Activated T-cell treated with anti-CD3 and anti-CD28 coated beads, Interleukin-2, amount 50 U/mL, for 4 hours (primary cell): ENCODE measurements around the gene RASA3. TPM values are rescaled to one million over a fixed set of nuclear protein-coding genes. Genes with fewer than 3 reads are reported as not detected.

Source experiments
- ATAC-seq, 2 donors: fragments of 200-7000 bp; cut with Tn5 transposase; one replicate each; pipeline ENCODE4 v1.10.0; 2021
- DNase-seq: peaks from one replicate; pipeline ENCODE4 v3.0.0-alpha.2; 2020
- H3K27me3 Mint-ChIP-seq: one replicate; pipeline ENCODE4 v1.8.0; 2021; ENCODE audit warnings: low read depth, mixed read lengths
- H3K36me3 Mint-ChIP-seq: one replicate; pipeline ENCODE4 v1.8.0; 2022; ENCODE audit warnings: mixed read lengths; ENCODE audit not compliant: insufficient read depth
- H3K4me1 Mint-ChIP-seq: one replicate; pipeline ENCODE4 v1.8.0; 2021; ENCODE audit warnings: low read depth, mixed read lengths
- H3K4me3 Mint-ChIP-seq: one replicate; pipeline ENCODE4 v1.8.0; 2021; ENCODE audit warnings: mild to moderate bottlenecking, moderate library complexity, mixed read lengths
- H3K9me3 Mint-ChIP-seq: one replicate; pipeline ENCODE4 v1.8.0; 2021; ENCODE audit warnings: mixed read lengths
- total RNA-seq, 3 donors: library from RNA; stranded (reverse); gene quantifications; one replicate each; pipeline ENCODE4 v1.2.1, GENCODE V29; 2021

RASA3 gene
- total RNA-seq, 3 donors from 2014 or later, result 23.7 to 28.7 (median 26.6) TPM

DNA sequence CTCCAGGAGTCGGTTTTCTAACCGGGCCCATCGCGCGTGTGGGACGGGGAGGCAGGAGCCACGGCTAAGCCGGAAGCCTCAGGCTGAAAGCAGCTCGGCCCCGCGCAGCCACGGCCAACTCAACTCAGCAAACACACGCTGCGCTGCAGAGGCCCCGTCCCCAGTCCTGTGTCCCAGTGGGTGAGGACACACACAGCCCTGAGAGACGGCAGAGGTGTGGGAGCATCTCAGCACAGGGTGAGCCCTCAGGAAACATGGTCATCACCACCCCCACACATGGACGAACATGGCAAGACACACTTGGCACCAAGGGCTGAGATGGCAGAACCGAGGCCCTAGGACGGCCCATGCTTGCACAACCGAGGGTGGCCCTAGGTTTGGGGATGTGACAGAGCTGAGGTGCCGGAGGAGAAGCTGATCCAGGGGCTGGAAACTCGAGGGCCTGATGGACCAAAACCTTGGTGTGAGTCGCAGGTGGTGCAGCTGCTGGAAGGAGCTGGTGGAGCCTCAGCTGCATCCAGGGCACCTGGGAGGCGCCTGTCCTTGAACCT, 129.6 kb downstream of the RASA3 start:
- H3K4me1 Mint-ChIP-seq, result peaks cover 1% of the 10 kb centered on the region
- no peaks in the 10 kb centered on the region for H3K9me3 Mint-ChIP-seq
- ATAC-seq, result no peak
- no peaks in the 10 kb centered on the region for H3K27me3 Mint-ChIP-seq
- DNase-seq, result no peak
- peaks cover 20% of the 10 kb centered on the region for H3K36me3 Mint-ChIP-seq
- H3K4me3 Mint-ChIP-seq, result no peak overlapping the region

GRCh38 chr13:114002009-114002544, 130.3 kb downstream of the RASA3 start:
- Mint-ChIP-seq H3K36me3 (peaks cover 26% of the 10 kb centered on the region), H3K9me3 (no peaks in the 10 kb centered on the region), H3K4me3 (no peak overlapping the region), H3K27me3 (no peaks in the 10 kb centered on the region), H3K4me1 (peaks cover 1% of the 10 kb centered on the region)
- ATAC-seq (no peak), DNase-seq (no peak)

DNA sequence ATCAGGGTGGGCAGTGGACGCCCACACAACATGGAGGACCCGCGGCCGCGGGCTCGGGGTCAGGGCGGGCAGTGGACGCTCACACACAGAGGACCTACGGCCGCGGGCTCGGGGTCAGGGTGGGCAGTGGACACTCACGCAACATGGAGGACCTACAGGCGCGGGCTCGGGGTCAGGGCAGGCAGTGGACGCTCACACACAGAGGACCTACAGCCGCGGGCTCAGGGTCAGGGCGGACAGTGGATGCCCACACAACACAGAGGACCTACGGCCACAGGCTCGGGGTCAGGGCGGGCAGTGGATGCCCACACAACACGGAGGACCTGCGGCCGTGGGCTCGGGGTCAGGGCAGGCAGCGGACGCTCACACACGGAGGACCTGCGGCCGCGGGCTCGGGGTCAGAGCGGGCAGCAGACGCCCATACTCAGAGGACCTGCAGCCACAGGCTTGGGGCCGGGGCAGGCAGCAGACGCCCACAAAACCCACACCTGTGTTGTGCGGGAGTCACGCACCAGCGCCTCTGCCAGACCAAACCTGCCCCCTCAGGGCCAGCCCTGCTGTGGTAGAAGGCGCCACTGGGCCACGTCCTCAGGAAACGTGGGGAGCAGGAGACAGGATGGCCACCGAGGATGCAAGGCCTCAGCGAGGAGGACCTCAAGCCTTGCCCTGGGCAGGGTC, 131.0 kb downstream of the RASA3 start:
- Mint-ChIP-seq H3K27me3 (no peaks in the 10 kb centered on the region), H3K4me3 (no peak overlapping the region), H3K9me3 (no peaks in the 10 kb centered on the region), H3K36me3 (peaks cover 26% of the 10 kb centered on the region), H3K4me1 (peaks cover 1% of the 10 kb centered on the region)
- ATAC-seq, result no peak
- no peak for DNase-seq

DNA sequence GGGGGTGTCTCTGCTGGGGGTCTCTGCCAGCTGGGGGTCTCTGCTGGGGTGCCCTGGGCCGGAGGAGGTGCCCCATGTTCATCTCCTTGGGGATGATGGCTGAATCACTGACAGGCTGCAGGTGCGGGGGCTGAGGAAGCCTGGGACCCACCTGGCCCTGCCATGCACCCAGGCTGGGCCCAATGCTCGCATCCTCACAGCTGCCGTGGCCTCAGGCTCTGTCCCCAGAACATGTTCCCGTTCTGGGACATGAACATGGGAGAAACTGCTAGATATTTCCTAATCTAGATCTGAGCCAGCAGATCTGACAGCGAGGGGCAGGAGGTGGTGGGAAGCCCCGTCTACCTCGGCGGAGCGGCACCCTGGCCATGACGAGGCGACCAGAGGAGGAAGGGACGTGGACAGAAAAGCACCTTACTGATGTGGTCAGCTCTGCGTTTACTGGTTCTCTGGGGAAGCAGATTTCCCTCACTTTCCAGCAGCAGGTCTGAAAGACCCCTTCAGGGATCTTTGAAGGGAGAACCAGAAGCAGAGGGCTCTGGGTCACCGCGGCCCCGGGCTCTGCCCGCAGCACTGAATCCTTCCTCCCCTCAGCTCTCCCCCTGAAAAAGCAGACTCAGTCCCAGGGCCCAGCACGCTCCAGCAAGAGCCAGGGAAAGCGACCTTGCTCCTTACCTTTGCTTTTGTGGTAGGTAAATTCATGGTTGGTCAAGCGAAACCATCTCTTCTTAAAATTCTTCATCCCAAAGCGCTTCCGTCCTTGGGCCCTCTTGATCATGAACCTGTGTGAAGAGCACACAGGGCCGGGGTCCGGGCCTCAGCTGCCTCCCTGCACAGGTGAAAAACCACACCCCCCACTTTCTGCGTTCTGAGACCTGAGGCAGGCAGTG, 132.0 kb downstream of the RASA3 start:
- Mint-ChIP-seq H3K27me3 (no peaks in the 10 kb centered on the region), H3K4me3 (no peak overlapping the region), H3K4me1 (peaks cover 1% of the 10 kb centered on the region), H3K9me3 (no peaks in the 10 kb centered on the region), H3K36me3 (peaks cover 26% of the 10 kb centered on the region)
- ATAC-seq (no peak), DNase-seq (no peak)

- DNase-seq, result no peak
- Mint-ChIP-seq H3K4me3 (no peak overlapping the region), H3K36me3 (peaks cover 21% of the 10 kb centered on the region), H3K27me3 (no peaks in the 10 kb centered on the region), H3K9me3 (no peaks in the 10 kb centered on the region), H3K4me1 (peaks cover 1% of the 10 kb centered on the region)
- no peak for ATAC-seq
Measured at GRCh38 chr13:113999618-113999910, 132.9 kb downstream of the RASA3 start.

- no peaks in the 10 kb centered on the region for H3K9me3 Mint-ChIP-seq
- no peaks in the 10 kb centered on the region for H3K27me3 Mint-ChIP-seq
- peaks cover 21% of the 10 kb centered on the region for H3K36me3 Mint-ChIP-seq
- peaks cover 1% of the 10 kb centered on the region for H3K4me1 Mint-ChIP-seq
- ATAC-seq (no peak), DNase-seq (no peak)
- no peak overlapping the region for H3K4me3 Mint-ChIP-seq
Measured at GRCh38 chr13:113998781-113999617, 133.4 kb downstream of the RASA3 start.

- H3K36me3 Mint-ChIP-seq, result peaks cover 21% of the 10 kb centered on the region
- no peaks in the 10 kb centered on the region for H3K9me3 Mint-ChIP-seq
- no peak overlapping the region for H3K4me3 Mint-ChIP-seq
- peaks cover 1% of the 10 kb centered on the region for H3K4me1 Mint-ChIP-seq
- DNase-seq, result no peak
- H3K27me3 Mint-ChIP-seq, result no peaks in the 10 kb centered on the region
- ATAC-seq, result no peak
Measured at GRCh38 chr13:113997845-113998751, 134.3 kb downstream of the RASA3 start.

GRCh38 chr13:113996912-113997745, 135.3 kb downstream of the RASA3 start:
- no peak for ATAC-seq
- H3K27me3 Mint-ChIP-seq, result no peaks in the 10 kb centered on the region
- peaks cover 1% of the 10 kb centered on the region for H3K4me1 Mint-ChIP-seq
- H3K4me3 Mint-ChIP-seq, result no peak overlapping the region
- H3K36me3 Mint-ChIP-seq, result peaks cover 30% of the 10 kb centered on the region
- no peak for DNase-seq
- no peaks in the 10 kb centered on the region for H3K9me3 Mint-ChIP-seq

DNA sequence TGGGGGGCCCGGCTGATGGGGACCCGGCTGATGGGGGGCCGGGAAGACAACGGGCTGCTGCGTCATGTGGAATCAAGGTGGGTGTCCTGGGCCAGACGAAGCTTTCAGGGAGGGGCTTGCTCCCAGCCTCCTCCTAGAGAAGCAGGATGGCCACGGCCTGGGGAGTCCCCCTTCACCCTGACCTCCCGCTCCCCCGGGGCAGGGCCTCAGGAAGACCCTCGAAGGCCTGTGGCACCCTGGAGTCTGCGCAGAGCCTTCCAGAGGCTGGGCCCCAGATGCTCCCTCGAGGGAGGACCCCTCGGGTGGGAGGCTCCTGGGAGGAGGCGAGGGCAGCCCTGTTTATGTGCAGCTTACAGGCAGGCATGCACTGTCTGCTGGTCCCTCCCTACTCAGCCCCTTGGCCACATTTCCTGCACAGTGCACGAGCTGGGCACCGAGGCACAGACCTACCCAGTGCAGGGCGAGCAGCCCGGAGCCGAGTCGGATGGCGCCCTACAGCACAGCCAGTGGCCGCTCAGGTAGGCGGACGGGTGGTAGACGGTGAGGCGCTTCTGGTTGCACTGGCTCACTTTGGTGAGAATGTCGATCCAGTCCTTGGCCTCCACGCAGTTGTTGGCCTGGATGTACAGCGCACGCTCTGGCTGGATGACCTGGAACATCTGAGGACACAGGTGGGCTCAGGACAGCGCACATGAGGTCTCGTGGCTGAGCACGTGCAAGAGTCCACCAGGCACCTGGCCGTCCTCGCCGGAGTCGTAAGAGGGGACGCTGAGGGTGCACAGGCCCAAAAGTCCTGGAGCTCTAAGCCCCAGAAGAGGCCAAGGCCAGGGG, 136.1 kb downstream of the RASA3 start:
- Mint-ChIP-seq H3K4me1 (peaks cover 3% of the 10 kb centered on the region), H3K9me3 (no peaks in the 10 kb centered on the region), H3K4me3 (no peak overlapping the region), H3K36me3 (peaks cover 35% of the 10 kb centered on the region), H3K27me3 (no peaks in the 10 kb centered on the region)
- ATAC-seq (no peak), DNase-seq (no peak)

DNA sequence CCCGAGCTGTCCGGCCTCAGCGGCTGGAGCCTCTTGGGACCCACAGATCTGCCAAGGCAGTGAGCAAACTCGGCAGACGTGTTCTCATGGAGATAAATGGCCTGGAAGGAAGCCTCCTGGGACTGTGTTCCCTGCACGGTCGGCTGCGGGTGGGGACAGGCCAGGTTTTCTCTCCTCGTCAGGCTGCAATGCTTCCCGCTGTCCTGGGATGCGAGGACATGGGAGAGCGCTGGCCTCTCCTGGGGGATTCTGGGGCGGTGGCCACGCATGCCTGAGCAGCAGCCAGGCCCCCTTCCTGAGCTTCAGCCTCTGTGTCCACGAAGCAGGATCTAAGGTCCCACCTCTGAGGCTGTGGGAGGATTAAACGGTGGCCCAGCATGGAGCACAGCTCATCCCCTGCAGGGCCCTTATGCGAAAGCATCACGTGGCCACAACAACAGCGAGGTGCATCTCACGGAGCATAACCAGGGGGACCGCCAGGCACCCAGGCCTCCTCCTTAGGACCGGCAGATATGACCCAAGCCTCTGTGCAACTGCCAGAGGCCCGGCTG, 137.3 kb downstream of the RASA3 start:
- no peak for ATAC-seq
- H3K36me3 Mint-ChIP-seq, result peaks cover 36% of the 10 kb centered on the region
- H3K4me1 Mint-ChIP-seq, result peaks cover 4% of the 10 kb centered on the region
- no peaks in the 10 kb centered on the region for H3K9me3 Mint-ChIP-seq
- no peak overlapping the region for H3K4me3 Mint-ChIP-seq
- H3K27me3 Mint-ChIP-seq, result no peaks in the 10 kb centered on the region
- DNase-seq, result no peak

DNA sequence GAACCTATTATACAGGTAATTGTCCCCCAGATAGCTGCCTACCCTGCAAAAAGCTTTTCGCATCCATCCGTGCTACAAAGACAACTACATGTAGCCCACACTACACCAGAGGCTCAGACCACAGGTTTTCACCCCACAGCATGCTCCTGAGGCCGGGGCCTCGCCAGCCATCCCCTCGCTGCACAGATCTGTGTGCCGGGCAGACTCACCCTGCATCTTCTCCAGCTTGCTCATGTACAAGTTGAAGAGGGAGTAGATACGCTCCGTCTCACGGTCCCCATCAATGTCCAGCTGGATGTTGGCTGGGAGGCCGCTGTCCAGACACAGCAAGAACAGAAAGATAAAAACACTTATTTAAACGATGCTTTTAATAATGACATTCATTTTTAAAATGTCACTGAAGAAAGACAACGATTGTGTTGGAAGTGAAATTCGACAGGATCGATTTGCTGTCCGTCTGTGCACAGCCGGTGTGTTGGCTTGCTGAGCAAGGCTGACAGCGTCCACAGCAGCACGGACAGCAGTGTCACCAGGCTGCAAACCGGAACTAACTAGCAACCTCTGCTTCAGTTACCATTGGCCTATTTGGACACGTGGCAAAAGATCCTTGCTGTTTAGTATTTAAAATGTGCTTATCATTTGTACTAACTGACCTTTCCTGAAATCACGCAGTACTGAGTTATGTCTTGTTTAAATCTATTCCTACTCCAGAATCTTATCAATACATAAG, 140.0 kb downstream of the RASA3 start:
- no peaks in the 10 kb centered on the region for H3K9me3 Mint-ChIP-seq
- ATAC-seq (no peak), DNase-seq (no peak)
- peaks cover 35% of the 10 kb centered on the region for H3K36me3 Mint-ChIP-seq
- H3K27me3 Mint-ChIP-seq, result no peaks in the 10 kb centered on the region
- no peak overlapping the region for H3K4me3 Mint-ChIP-seq
- H3K4me1 Mint-ChIP-seq, result peaks cover 5% of the 10 kb centered on the region
